GM06990 (cell line): Measurements from ENCODE around the gene CPNE9.

Source experiments
- DNase-seq: peaks from one replicate; pipeline ENCODE4 v3.0.0-alpha.2; 2011; ENCODE audit not compliant: insufficient read length; ENCODE audit errors: extremely low read depth
- H3K27me3 ChIP-seq: replicated peaks from 2 replicates; pipeline ENCODE4 v1.6.0; 2011; ENCODE audit warnings: low read length; ENCODE audit not compliant: control insufficient read depth, insufficient read depth
- H3K36me3 ChIP-seq: 2 replicates; pipeline ENCODE4 v1.5.1; 2011; ENCODE audit warnings: low read length; ENCODE audit not compliant: control insufficient read depth, insufficient read depth
- H3K4me3 ChIP-seq: replicated peaks from 2 replicates; pipeline ENCODE4 v1.5.1; 2011; ENCODE audit warnings: low read depth, mild to moderate bottlenecking, control low read depth, low read length
- TF ChIP-seq, protein P1 (sequence below): IDR thresholded peaks from 2 replicates; pipeline ENCODE4 v1.5.1; 2011; ENCODE audit warnings: low read length, control low read depth, mild to moderate bottlenecking, inconsistent platforms; ENCODE audit not compliant: insufficient read depth, poor library complexity, severe bottlenecking

CPNE9 gene

DNA sequence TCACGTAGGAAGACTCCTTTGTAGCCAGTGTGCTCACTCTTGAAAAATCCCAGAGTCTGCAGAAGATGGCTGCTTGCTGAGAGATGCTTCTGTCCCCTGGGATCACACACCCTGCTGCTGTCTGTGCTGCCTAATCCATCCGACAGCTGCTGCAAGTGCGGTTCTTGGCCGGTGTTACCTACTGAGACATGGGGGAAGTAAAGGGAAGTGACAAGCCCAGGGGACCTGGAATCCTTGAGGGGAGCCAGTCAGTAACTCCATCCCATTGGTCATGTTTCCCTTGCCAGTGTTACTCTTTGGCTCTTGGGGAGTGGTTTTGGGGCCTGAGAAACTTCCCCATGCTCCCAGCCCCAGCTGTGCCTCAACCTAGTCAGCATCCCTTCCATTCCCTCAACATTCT, 8.3 kb upstream of the CPNE9 start:
- H3K36me3 ChIP-seq: peaks cover 54% of the 10 kb centered on the region
- H3K27me3 ChIP-seq: no peaks in the 10 kb centered on the region
- DNase-seq: no peak
- no peak overlapping the region for H3K4me3 ChIP-seq
- TF ChIP-seq, protein P1, sequence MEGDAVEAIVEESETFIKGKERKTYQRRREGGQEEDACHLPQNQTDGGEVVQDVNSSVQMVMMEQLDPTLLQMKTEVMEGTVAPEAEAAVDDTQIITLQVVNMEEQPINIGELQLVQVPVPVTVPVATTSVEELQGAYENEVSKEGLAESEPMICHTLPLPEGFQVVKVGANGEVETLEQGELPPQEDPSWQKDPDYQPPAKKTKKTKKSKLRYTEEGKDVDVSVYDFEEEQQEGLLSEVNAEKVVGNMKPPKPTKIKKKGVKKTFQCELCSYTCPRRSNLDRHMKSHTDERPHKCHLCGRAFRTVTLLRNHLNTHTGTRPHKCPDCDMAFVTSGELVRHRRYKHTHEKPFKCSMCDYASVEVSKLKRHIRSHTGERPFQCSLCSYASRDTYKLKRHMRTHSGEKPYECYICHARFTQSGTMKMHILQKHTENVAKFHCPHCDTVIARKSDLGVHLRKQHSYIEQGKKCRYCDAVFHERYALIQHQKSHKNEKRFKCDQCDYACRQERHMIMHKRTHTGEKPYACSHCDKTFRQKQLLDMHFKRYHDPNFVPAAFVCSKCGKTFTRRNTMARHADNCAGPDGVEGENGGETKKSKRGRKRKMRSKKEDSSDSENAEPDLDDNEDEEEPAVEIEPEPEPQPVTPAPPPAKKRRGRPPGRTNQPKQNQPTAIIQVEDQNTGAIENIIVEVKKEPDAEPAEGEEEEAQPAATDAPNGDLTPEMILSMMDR: no peak

DNA sequence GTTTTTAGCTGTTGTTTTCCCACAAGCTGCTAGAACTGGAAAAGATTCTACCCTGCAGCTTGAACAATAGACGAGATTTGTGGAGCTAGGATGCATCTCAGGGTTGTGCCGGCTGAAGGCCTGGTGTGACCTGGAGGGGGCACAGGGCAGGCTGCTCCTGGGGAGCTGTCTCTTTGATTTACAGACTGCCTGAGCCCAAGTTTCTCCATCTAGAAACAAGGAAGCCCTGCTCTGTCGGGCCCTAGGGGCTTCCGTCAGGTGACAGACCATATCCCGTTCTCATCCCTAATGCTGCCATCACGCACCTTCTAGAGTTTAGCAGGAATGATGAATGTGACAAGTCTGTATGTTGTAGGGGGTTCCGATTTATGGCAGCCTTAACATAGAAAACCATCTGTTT, 7.9 kb upstream of the CPNE9 start:
- TF ChIP-seq, protein P1: no peak
- H3K4me3 ChIP-seq: no peak overlapping the region
- DNase-seq: no peak
- H3K27me3 ChIP-seq: no peaks in the 10 kb centered on the region
- H3K36me3 ChIP-seq: peaks cover 51% of the 10 kb centered on the region

DNA sequence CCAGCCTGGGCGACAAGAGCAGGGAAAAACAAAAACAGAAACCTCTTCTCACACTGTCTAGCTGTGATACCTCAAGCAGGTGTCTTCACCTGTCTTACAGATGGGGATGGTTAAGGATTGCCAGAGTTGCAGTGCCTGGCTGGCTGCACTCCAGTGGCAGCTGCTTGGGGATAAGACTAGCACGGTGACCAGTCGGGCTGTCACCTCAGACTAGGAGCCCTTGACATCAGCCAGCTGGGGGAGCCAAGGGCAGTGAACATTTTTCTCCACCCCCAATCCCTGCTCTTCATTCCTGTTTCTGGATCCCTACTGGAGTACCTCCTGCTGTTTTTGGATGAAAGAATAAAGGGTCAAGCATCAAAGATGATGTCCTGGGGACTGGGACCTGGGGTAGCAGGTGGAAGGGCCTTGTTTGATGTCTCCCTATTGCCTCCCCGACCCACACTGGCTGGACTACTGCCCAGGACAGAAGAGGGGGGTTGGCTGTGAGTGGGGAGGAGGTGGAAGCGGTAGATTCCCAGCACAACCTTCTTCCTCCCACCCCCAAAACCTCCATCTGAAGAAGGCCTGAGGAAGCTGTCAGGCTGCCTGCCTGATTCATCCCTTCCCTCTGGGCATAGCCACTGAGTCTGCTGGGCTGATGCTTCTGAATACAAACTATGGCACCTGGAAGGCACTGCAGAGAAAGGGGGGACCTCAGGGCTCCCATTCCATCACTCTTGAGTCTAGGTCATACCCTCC, 7.0 kb upstream of the CPNE9 start:
- H3K4me3 ChIP-seq: no peak overlapping the region
- H3K36me3 ChIP-seq: peaks cover 50% of the 10 kb centered on the region
- H3K27me3 ChIP-seq: no peaks in the 10 kb centered on the region
- TF ChIP-seq, protein P1: no peak
- DNase-seq: no peak

DNA sequence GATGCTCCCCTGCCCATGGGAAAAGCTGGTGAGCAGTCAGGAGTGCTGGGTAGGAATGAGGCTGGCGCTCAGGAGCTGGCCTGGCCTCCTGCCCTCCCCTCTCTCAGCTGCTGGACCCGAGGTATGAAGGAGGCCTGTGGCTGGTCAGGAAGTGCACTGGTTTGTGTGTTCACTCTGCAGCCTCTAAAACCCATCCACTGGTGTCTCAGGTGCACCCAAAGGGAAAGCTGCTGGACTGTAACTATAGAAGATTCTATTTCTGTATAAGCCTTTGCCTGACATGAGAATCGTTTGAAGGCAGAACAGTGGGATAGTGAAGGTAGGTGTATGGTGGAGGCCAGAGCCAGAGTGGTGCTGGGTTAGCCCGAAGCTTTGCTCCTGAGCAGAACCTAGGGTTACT, 5.7 kb upstream of the CPNE9 start:
- no peak overlapping the region for H3K4me3 ChIP-seq
- DNase-seq: no peak
- H3K36me3 ChIP-seq: peaks cover 49% of the 10 kb centered on the region
- TF ChIP-seq, protein P1: no peak
- no peaks in the 10 kb centered on the region for H3K27me3 ChIP-seq

DNA sequence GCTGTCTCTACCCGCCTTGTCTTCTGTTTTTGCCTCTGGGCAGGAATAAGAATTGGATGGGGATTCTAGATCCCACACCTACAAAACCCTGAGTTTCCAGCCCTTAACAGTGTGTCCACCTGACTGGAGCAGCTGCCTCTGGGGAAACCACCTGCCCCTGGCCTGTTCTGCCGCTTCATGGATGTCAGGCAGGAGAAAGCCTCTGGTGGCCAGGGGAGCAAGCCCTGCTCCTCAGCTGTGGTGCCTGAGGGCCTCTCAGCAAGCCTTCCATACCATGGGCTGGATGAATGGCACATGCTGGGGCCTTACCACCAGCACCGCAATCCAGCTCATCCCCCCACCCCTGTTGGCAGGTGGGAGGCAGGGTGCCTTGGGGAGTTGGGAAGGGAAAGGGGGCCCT, 5.3 kb upstream of the CPNE9 start:
- Histone ChIP-seq H3K36me3 (peaks cover 49% of the 10 kb centered on the region), H3K4me3 (no peak overlapping the region), H3K27me3 (no peaks in the 10 kb centered on the region)
- TF ChIP-seq, protein P1: no peak
- DNase-seq: no peak
